GM10847 (cell line): ENCODE measurements around the gene MSI1.

Experiments used
- POLR2A ChIP-seq: IDR thresholded peaks from 2 replicates; pipeline ENCODE4 v1.6.1; 2011; ENCODE audit not compliant: insufficient read length; ENCODE audit errors: extremely low read depth

The MSI1 gene

GRCh38 chr12:120366341-120366705, 2.6 kb downstream of the MSI1 start:
- no peak for TF ChIP-seq POLR2A

GRCh38 chr12:120365675-120366340, 3.2 kb downstream of the MSI1 start:
- TF ChIP-seq POLR2A: no peak

GRCh38 chr12:120364487-120364886, 4.5 kb downstream of the MSI1 start:
- TF ChIP-seq POLR2A: no peak

GRCh38 chr12:120363274-120363855, 5.6 kb downstream of the MSI1 start:
- TF ChIP-seq POLR2A: no peak

- no peak for TF ChIP-seq POLR2A
These were observed 6.3 kb downstream of the MSI1 start for GRCh38 chr12:120362516-120363273.

GRCh38 chr12:120361506-120362208, 7.3 kb downstream of the MSI1 start:
- TF ChIP-seq POLR2A: no peak

- TF ChIP-seq POLR2A: no peak
These were observed 9.8 kb downstream of the MSI1 start for GRCh38 chr12:120359128-120359527.

- TF ChIP-seq POLR2A: no peak
These were observed 10.4 kb downstream of the MSI1 start for GRCh38 chr12:120358412-120359100.

GRCh38 chr12:120357104-120357503, 11.9 kb downstream of the MSI1 start:
- TF ChIP-seq POLR2A: no peak

GRCh38 chr12:120356567-120357030, 12.4 kb downstream of the MSI1 start:
- TF ChIP-seq POLR2A: no peak

- no peak for TF ChIP-seq POLR2A
These were observed 15.2 kb downstream of the MSI1 start for GRCh38 chr12:120353556-120354317.

- TF ChIP-seq POLR2A: no peak
These were observed 15.8 kb downstream of the MSI1 start for GRCh38 chr12:120353136-120353535.

- no peak for TF ChIP-seq POLR2A
These were observed 16.8 kb downstream of the MSI1 start for GRCh38 chr12:120352117-120352516.
